ENCODE data around the gene ICAM1. TPM values are rescaled to one million over a fixed set of nuclear protein-coding genes. Genes with fewer than 3 reads are reported as not detected.
A peak's percentile ranks its signal among the peaks of the same experiment; 100 is the strongest.

Gene ICAM1
- total and polyA plus RNA-seq, 8 donors: 15.4 to 497 (median 18.3) TPM

- H3K36me3 ChIP-seq: peaks cover 3 to 100% of the 10 kb centered on the region in 2 donors
- TF ChIP-seq CTCF (IDR thresholded peaks at IDR 0.05): no peak
- intact Hi-C loops (cut with DNase I): no loop called here
Measured at GRCh38 chr19:10325732-10326131, 54.8 kb downstream of the ICAM1 start.

GRCh38 chr19:10327793-10328192 lies 56.9 kb downstream of the ICAM1 start:
- no peaks in the 10 kb centered on the region for H3K27me3 ChIP-seq
- TF ChIP-seq CTCF (IDR thresholded peaks at IDR 0.05): no peak
- H3K27ac ChIP-seq: no peak overlapping the region
- peaks cover 8 to 15% of the 10 kb centered on the region in 2 donors for H3K4me1 ChIP-seq
- no peak overlapping the region for H3K4me3 ChIP-seq
- no peaks in the 10 kb centered on the region for H3K9me3 ChIP-seq
- intact Hi-C loops (cut with DNase I): no loop called here
- DNase-seq (no peak), ATAC-seq (no peak)
- peaks cover 3 to 80% of the 10 kb centered on the region in 2 donors for H3K36me3 ChIP-seq

More at GRCh38 chr19:10325732-10326131, 54.8 kb downstream of the ICAM1 start:
- Histone ChIP-seq H3K9me3 (no peaks in the 10 kb centered on the region), H3K4me3 (no peak overlapping the region), H3K4me1 (no peaks in the 10 kb centered on the region), H3K27ac (no peak overlapping the region), H3K27me3 (no peaks in the 10 kb centered on the region)
- DNase-seq (no peak), ATAC-seq (no peak)

- H3K36me3 ChIP-seq: peaks cover 3 to 70% of the 10 kb centered on the region in 2 donors
- intact Hi-C loops (cut with DNase I): no loop called here
- no peak for ATAC-seq
Measured at GRCh38 chr19:10328558-10329429, 57.9 kb downstream of the ICAM1 start.

GRCh38 chr19:10329555-10329954 lies 58.6 kb downstream of the ICAM1 start:
- peaks cover 10 to 26% of the 10 kb centered on the region in 2 donors for H3K4me1 ChIP-seq
- no peaks in the 10 kb centered on the region for H3K9me3 ChIP-seq
- H3K36me3 ChIP-seq: peaks cover 0 to 63% of the 10 kb centered on the region in 2 donors
- no peak overlapping the region for H3K27ac ChIP-seq
- H3K27me3 ChIP-seq: no peaks in the 10 kb centered on the region
- DNase-seq: no peak
- H3K4me3 ChIP-seq: no peak overlapping the region
- TF ChIP-seq CTCF (IDR thresholded peaks at IDR 0.05): no peak
- intact Hi-C loops (cut with DNase I): no loop called here
- ATAC-seq: no peak

More at GRCh38 chr19:10328558-10329429, 57.9 kb downstream of the ICAM1 start:
- Histone ChIP-seq H3K27ac (no peak overlapping the region), H3K4me1 (peaks cover 9 to 19% of the 10 kb centered on the region in 2 donors), H3K9me3 (no peaks in the 10 kb centered on the region), H3K27me3 (no peaks in the 10 kb centered on the region), H3K4me3 (no peak overlapping the region)
- DNase-seq: no peak
- TF ChIP-seq CTCF (IDR thresholded peaks at IDR 0.05): no peak

GRCh38 chr19:10332158-10332964 lies 61.4 kb downstream of the ICAM1 start:
- peak overlapping the region; percentile 87 for H3K27ac ChIP-seq
- intact Hi-C loops (cut with DNase I): no loop called here
- peaks cover 0 to 44% of the 10 kb centered on the region in 2 donors for H3K36me3 ChIP-seq
- DNase-seq: no peak
- H3K4me3 ChIP-seq: peak overlapping the region; percentile 71 to 82
- H3K27me3 ChIP-seq: no peaks in the 10 kb centered on the region
- no peak for TF ChIP-seq CTCF (IDR thresholded peaks at IDR 0.05)
- H3K4me1 ChIP-seq: peaks cover 10 to 47% of the 10 kb centered on the region in 2 donors
- no peak for ATAC-seq
- H3K9me3 ChIP-seq: no peaks in the 10 kb centered on the region
